K562 (cell line): ENCODE results near the gene CUTA. TPM values are rescaled to one million over a fixed set of nuclear protein-coding genes. Genes with fewer than 3 reads are reported as not detected.

Experiments used
- CHD7 ChIP-seq: fragments of 200-600 bp; sonication (generic); IDR thresholded peaks from one replicate; pipeline ENCODE4 v1.6.1; 2012; ENCODE audit warnings: mild to moderate bottlenecking, low read depth, low read length, inconsistent platforms
- ELF4 ChIP-seq: fragments of 450-650 bp; formaldehyde crosslinking; IDR thresholded peaks from 2 replicates; pipeline ENCODE4 v1.4.0; 2022; ENCODE audit warnings: missing genetic modification characterization
- ETV1 ChIP-seq: fragments of 450-650 bp; conservative IDR thresholded peaks from 2 replicates; pipeline ENCODE4 v1.6.1; 2016; ENCODE audit warnings: missing genetic modification characterization, control low read depth, low read depth, missing compliant biosample characterization
- FOXA1 ChIP-seq: fragments of 450-650 bp; IDR thresholded peaks from 2 replicates; pipeline ENCODE4 v1.6.1; 2016; ENCODE audit warnings: mild to moderate bottlenecking, borderline replicate concordance
- KDM1A ChIP-seq, 2 experiments: fragments of 450-650 bp; IDR thresholded peaks; 2 replicates each; pipeline ENCODE4 v1.6.1; 2016; ENCODE audit warnings: mild to moderate bottlenecking in 2 of 2
- PBX2 ChIP-seq, 2 experiments: IDR thresholded peaks in 1 of 2; conservative IDR thresholded peaks in 1 of 2; 2 replicates each; pipeline ENCODE4 v1.6.1; 2016; ENCODE audit warnings: low read depth in 2 of 2, mild to moderate bottlenecking in 1 of 2, missing compliant biosample characterization in 1 of 2, missing genetic modification characterization in 1 of 2, moderate library complexity in 1 of 2
- PHB2 ChIP-seq: fragments of 450-650 bp; IDR thresholded peaks from 2 replicates; pipeline ENCODE4 v1.6.1; 2017; ENCODE audit warnings: low read depth
- TFAM ChIP-seq: fragments of 250-450 bp; sonication (Bioruptor Pico); conservative IDR thresholded peaks from 2 replicates; pipeline ENCODE4 v1.5.0; 2021; ENCODE audit warnings: mild to moderate bottlenecking, moderate library complexity
- THAP12 ChIP-seq: fragments of 250-450 bp; sonication (Bioruptor Pico); IDR thresholded peaks from 2 replicates; pipeline ENCODE4 v1.9.0; 2021; ENCODE audit warnings: mild to moderate bottlenecking, inconsistent platforms
- ZFPM2 ChIP-seq: fragments of 250-450 bp; sonication (Bioruptor Pico); IDR thresholded peaks from 2 replicates; pipeline ENCODE4 v1.5.1; 2022; ENCODE audit warnings: mild to moderate bottlenecking
- polyA plus RNA-seq, 8 experiments: library from polyadenylated mRNA; depleted of rRNA in 4 of 8; stranded (reverse) in 5 of 8; unstranded in 3 of 8; fragments of >200 nt; fragmentation: Nextera tagmentation in 2 of 8; fragmentation: Illumina TruSeq in 1 of 8; extraction: Ambion mirVana in 2 of 8; extraction: Trizol in 1 of 8; gene quantifications; 2 replicates each; pipeline versions ENCODE4 v1.2.1 to v1.2.3, GENCODE V29; 2011 to 2014; ENCODE audit warnings: inconsistent platforms in 1 of 8, missing spikeins in 1 of 8
- total RNA-seq, 7 experiments: library from RNA; depleted of rRNA in 6 of 7; stranded (reverse); fragments of >200 nt in 6 of 7; fragmentation: Illumina TruSeq in 2 of 7; extraction: Trizol in 2 of 7; gene quantifications; 2 replicates each; pipeline versions ENCODE4 v1.2.1 to v1.2.3, GENCODE V29; 2011 to 2021; ENCODE audit warnings: low replicate concordance in 1 of 7

Gene CUTA
- total and polyA plus RNA-seq, 9 of the 15 experiments (the other 6 are each of a cell fraction or from before 2014, with no cell fraction given), result 166 to 682 (median 310) TPM

GRCh38 chr6:33418690-33419291 lies 884 bp upstream of the CUTA start (continued):
- no peak for TF ChIP-seq THAP12 (CRISPR knock-in tag)
- no peak for TF ChIP-seq KDM1A (IDR thresholded peaks at IDR 0.05)
- TF ChIP-seq CHD7, result no peak
- TF ChIP-seq TFAM (CRISPR knock-in tag), result no peak
- no peak for TF ChIP-seq PHB2
- TF ChIP-seq FOXA1, result no peak
- no peak; the same call in 1 of the 2 replicates for TF ChIP-seq ELF4 (CRISPR knock-in tag)
- TF ChIP-seq PBX2 (CRISPR knock-in tag; IDR thresholded peaks at IDR 0.05; ENCODE audit: low read depth), result no peak
- no peak for TF ChIP-seq PBX2 (tag; conservative IDR thresholded peaks at IDR 0.05; ENCODE audit: low read depth)
- 0 out of 2 replicates have a peak, but pooled peaks have one; percentile 18 for TF ChIP-seq ETV1 (tag)
- TF ChIP-seq ZFPM2 (CRISPR knock-in tag), result no peak
